Cerebellar cortex (tissue), 1 donor: ENCODE results near the gene SCAANT1.

Experiments
- DNase-seq: peaks from one replicate; pipeline ENCODE4 v3.0.0-alpha.2; 2015; ENCODE audit warnings: low spot score

Gene SCAANT1

GRCh38 chr3:63911873-63912767 lies at the start of gene SCAANT1:
Gene SCAANT1 (minus strand): TSS chr3:63912383.
- DNase-seq = peak; percentile 76

- DNase-seq = peak; percentile 79
Observed at GRCh38 chr3:63961891-63962290, 49.7 kb upstream of the SCAANT1 start.

- peak; percentile 66 for DNase-seq
Observed at GRCh38 chr3:63960048-63960711, 48.0 kb upstream of the SCAANT1 start.

- DNase-seq = no peak
Observed at GRCh38 chr3:63959146-63959545, 47.0 kb upstream of the SCAANT1 start.

- no peak for DNase-seq
Observed at GRCh38 chr3:63955830-63956545, 43.8 kb upstream of the SCAANT1 start.

- DNase-seq = no peak
Observed at GRCh38 chr3:63955036-63955650, 43.0 kb upstream of the SCAANT1 start.

- DNase-seq = no peak
Observed at GRCh38 chr3:63954182-63954581, 42.0 kb upstream of the SCAANT1 start.

GRCh38 chr3:63952248-63952594 lies 40.0 kb upstream of the SCAANT1 start:
- no peak for DNase-seq

- no peak for DNase-seq
Observed at GRCh38 chr3:63951492-63952247, 39.5 kb upstream of the SCAANT1 start.

- no peak for DNase-seq
Observed at GRCh38 chr3:63950698-63951097, 38.5 kb upstream of the SCAANT1 start.

GRCh38 chr3:63949005-63949404 lies 36.8 kb upstream of the SCAANT1 start:
- DNase-seq = no peak

- no peak for DNase-seq
Observed at GRCh38 chr3:63947594-63947993, 35.4 kb upstream of the SCAANT1 start.

GRCh38 chr3:63946753-63947152 lies 34.6 kb upstream of the SCAANT1 start:
- no peak for DNase-seq

- DNase-seq = no peak
Observed at GRCh38 chr3:63945558-63946096, 33.4 kb upstream of the SCAANT1 start.

- DNase-seq = no peak
Observed at GRCh38 chr3:63943678-63944077, 31.5 kb upstream of the SCAANT1 start.

GRCh38 chr3:63942528-63942927 lies 30.3 kb upstream of the SCAANT1 start:
- no peak for DNase-seq

- DNase-seq = no peak
Observed at GRCh38 chr3:63940389-63940757, 28.2 kb upstream of the SCAANT1 start.

- DNase-seq = no peak
Observed at GRCh38 chr3:63937661-63938651, 25.8 kb upstream of the SCAANT1 start.

GRCh38 chr3:63936925-63937324 lies 24.7 kb upstream of the SCAANT1 start:
- DNase-seq = no peak
